CD14-positive monocyte (primary cell): Measurements from ENCODE around the gene HCN4. TPM values are rescaled to one million over a fixed set of nuclear protein-coding genes. Genes with fewer than 3 reads are reported as not detected.
A peak's percentile ranks its signal among the peaks of the same experiment; 100 is the strongest.

Experiments
- DNase-seq, 3 donors: peaks; one replicate each; pipeline ENCODE4 v3.0.0-alpha.2; 2011 to 2022
- H2AFZ ChIP-seq: 2 replicates; pipeline ENCODE4 v1.6.0; 2012; ENCODE audit warnings: mild to moderate bottlenecking, low read depth, low read length, inconsistent platforms; ENCODE audit not compliant: insufficient read depth, poor library complexity, severe bottlenecking
- H3K27ac ChIP-seq, 2 donors: 1 replicate in 1 of 2; 2 replicates in 1 of 2; pipeline ENCODE4 v1.5.1; 2012 to 2013; ENCODE audit warnings: low read length in 2 of 2, control low read depth in 1 of 2, inconsistent platforms in 1 of 2, low read depth in 1 of 2, mild to moderate bottlenecking in 1 of 2
- H3K27me3 ChIP-seq, 2 donors: one replicate each; pipeline versions ENCODE4 v1.6.0 to v1.6.1; 2011 to 2013; ENCODE audit warnings: low read length in 2 of 2; ENCODE audit not compliant: control insufficient read depth in 2 of 2, insufficient read depth in 2 of 2
- H3K36me3 ChIP-seq, 2 donors: replicated peaks in 1 of 2; 1 replicate in 1 of 2; 2 replicates in 1 of 2; pipeline versions ENCODE4 v1.5.1 to v1.6.1; 2012 to 2013; ENCODE audit warnings: low read length in 2 of 2, control low read depth in 1 of 2, inconsistent platforms in 1 of 2, mild to moderate bottlenecking in 1 of 2; ENCODE audit not compliant: insufficient read depth in 2 of 2, control insufficient read depth in 1 of 2
- H3K4me1 ChIP-seq, 2 donors: 1 replicate in 1 of 2; 2 replicates in 1 of 2; pipeline versions ENCODE4 v1.5.1 to v1.6.1; 2012 to 2013; ENCODE audit warnings: low read length in 2 of 2, control low read depth in 1 of 2, inconsistent platforms in 1 of 2, mild to moderate bottlenecking in 1 of 2, moderate library complexity in 1 of 2; ENCODE audit not compliant: insufficient read depth in 2 of 2, control insufficient read depth in 1 of 2
- H3K4me2 ChIP-seq: replicated peaks from 2 replicates; pipeline ENCODE3; 2012; ENCODE audit warnings: low read length, moderate library complexity, mild to moderate bottlenecking; ENCODE audit not compliant: poor library complexity, severe bottlenecking; ENCODE audit errors: extremely low read depth
- H3K4me3 ChIP-seq, 3 experiments: fragments of 200-600 bp in 1 of 3; sonication (generic) in 1 of 3; replicated peaks in 1 of 3; 1 replicate in 2 of 3; 2 replicates in 1 of 3; pipeline ENCODE4 v1.5.1; 2011 to 2013; ENCODE audit warnings: low read length in 3 of 3, mild to moderate bottlenecking in 3 of 3, control low read depth in 2 of 3, low read depth in 2 of 3, inconsistent platforms in 1 of 3, moderate library complexity in 1 of 3
- H3K79me2 ChIP-seq: 2 replicates; pipeline ENCODE4 v1.6.0; 2012; ENCODE audit warnings: mild to moderate bottlenecking, control low read depth, inconsistent platforms, low read length, moderate library complexity; ENCODE audit not compliant: insufficient read depth
- H3K9ac ChIP-seq: 2 replicates; pipeline ENCODE4 v1.6.0; 2017; ENCODE audit warnings: low read length, mild to moderate bottlenecking; ENCODE audit not compliant: insufficient read depth, poor library complexity, severe bottlenecking
- H3K9me3 ChIP-seq, 2 donors: replicated peaks in 1 of 2; 1 replicate in 1 of 2; 2 replicates in 1 of 2; pipeline versions ENCODE4 v1.5.1 to v1.6.1; 2012 to 2013; ENCODE audit warnings: low read length in 2 of 2, control low read depth in 1 of 2; ENCODE audit not compliant: control insufficient read depth in 1 of 2, insufficient read depth in 1 of 2
- H4K20me1 ChIP-seq: 2 replicates; pipeline ENCODE4 v1.6.0; 2012; ENCODE audit warnings: mild to moderate bottlenecking, low read length, control low read depth, moderate library complexity; ENCODE audit not compliant: insufficient read depth
- H3K27ac Mint-ChIP-seq, 7 donors: one replicate each; pipeline ENCODE4 v1.8.0; 2020; ENCODE audit warnings: mild to moderate bottlenecking in 7 of 7, mixed read lengths in 7 of 7, moderate library complexity in 6 of 7, inconsistent platforms in 2 of 7
- H3K27me3 Mint-ChIP-seq, 3 donors: one replicate each; pipeline ENCODE4 v1.8.0; 2021 to 2022; ENCODE audit warnings: low read depth in 3 of 3, mild to moderate bottlenecking in 3 of 3, mixed read lengths in 3 of 3, moderate library complexity in 3 of 3, inconsistent platforms in 1 of 3
- H3K36me3 Mint-ChIP-seq, 2 donors: one replicate each; pipeline ENCODE4 v1.8.0; 2020; ENCODE audit warnings: mixed read lengths in 2 of 2, inconsistent platforms in 1 of 2, mild to moderate bottlenecking in 1 of 2
- H3K4me1 Mint-ChIP-seq: one replicate; pipeline ENCODE4 v1.8.0; 2020; ENCODE audit warnings: mild to moderate bottlenecking, mixed read lengths
- H3K4me3 Mint-ChIP-seq, 2 donors: one replicate each; pipeline ENCODE4 v1.8.0; 2020; ENCODE audit warnings: mild to moderate bottlenecking in 2 of 2, mixed read lengths in 2 of 2, moderate library complexity in 1 of 2
- H3K9me3 Mint-ChIP-seq, 7 donors: one replicate each; pipeline ENCODE4 v1.8.0; 2020 to 2022; ENCODE audit warnings: mixed read lengths in 7 of 7, mild to moderate bottlenecking in 6 of 7, moderate library complexity in 6 of 7, inconsistent platforms in 2 of 7
- CTCF ChIP-seq: fragments of 200-600 bp; IDR thresholded peaks from one replicate; pipeline ENCODE4 v1.8.0; 2022; ENCODE audit warnings: antibody characterized with exemption, mild to moderate bottlenecking
- WGBS: methylation state at CpG from one replicate; pipeline ENCODE4 v1.1.5; 2013; ENCODE audit warnings: missing lambda C conversion rate; ENCODE audit not compliant: insufficient coverage; 5-methylcytosine and 5-hydroxymethylcytosine counted together
- intact Hi-C, 2 donors: fragments of 100-400 bp; cut with micrococcal nuclease; formaldehyde crosslinking; loops; one replicate each; pipeline versions ENCODE4 v1.15.0 to v1.15.1; 2023
- polyA plus RNA-seq, 3 donors: library from polyadenylated mRNA; depleted of rRNA in 1 of 3; unstranded in 2 of 3; stranded (reverse) in 1 of 3; fragments of 300-500 nt in 2 of 3; fragments of >200 nt in 1 of 3; fragmentation: Illumina TruSeq in 2 of 3; gene quantifications; 1 replicate in 2 of 3; 2 replicates in 1 of 3; pipeline ENCODE4 v1.2.3, GENCODE V29; 2012 to 2021

HCN4 gene
- polyA plus RNA-seq, 3 donors, result not detected

DNA sequence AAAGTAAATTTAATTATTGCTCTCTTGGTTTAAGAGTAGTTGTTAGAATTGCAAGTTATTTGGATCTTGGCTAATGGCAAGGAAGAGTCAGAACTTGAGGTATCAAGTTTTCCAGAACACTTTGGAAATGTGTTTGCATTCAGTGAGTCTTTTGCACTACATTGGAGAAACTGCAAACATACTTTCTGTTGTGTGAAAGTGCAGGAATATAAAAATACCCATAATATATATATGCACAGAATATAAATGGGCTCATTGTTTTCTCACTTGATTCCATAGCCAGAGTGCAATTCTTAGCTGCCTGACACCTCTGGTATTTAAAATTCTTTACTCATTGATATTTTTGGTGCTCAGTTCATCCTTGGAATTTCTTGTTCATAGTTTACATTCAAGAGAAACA lies 92.9 kb downstream of the HCN4 start:
- no peaks in the 10 kb centered on the region for H4K20me1 ChIP-seq
- no peaks in the 10 kb centered on the region for H3K4me1 ChIP-seq
- Mint-ChIP-seq H3K4me1 (peaks cover 4% of the 10 kb centered on the region), H3K27ac (no peak overlapping the region), H3K36me3 (no peaks in the 10 kb centered on the region), H3K9me3 (peaks cover 0 to 1% (median 0%) of the 10 kb centered on the region in 7 donors), H3K27me3 (peaks cover 14 to 27% (median 25%) of the 10 kb centered on the region in 3 donors), H3K4me3 (no peak overlapping the region)
- TF ChIP-seq CTCF, result no peak
- no peak for DNase-seq
- peaks cover 3 to 7% of the 10 kb centered on the region in 2 donors for H3K27me3 ChIP-seq
- no peak overlapping the region for H2AFZ ChIP-seq
- H3K79me2 ChIP-seq, result no peaks in the 10 kb centered on the region
- no peak overlapping the region for H3K4me3 ChIP-seq
- no peaks in the 10 kb centered on the region for H3K9me3 ChIP-seq
- H3K27ac ChIP-seq, result no peak overlapping the region
- H3K4me2 ChIP-seq, result no peak overlapping the region
- intact Hi-C loops, result no loop called here
- H3K9ac ChIP-seq, result no peak overlapping the region
- H3K36me3 ChIP-seq, result no peaks in the 10 kb centered on the region

- Histone ChIP-seq H3K4me3 (no peak overlapping the region), H3K27me3 (peaks cover 3 to 7% of the 10 kb centered on the region in 2 donors), H3K4me1 (no peaks in the 10 kb centered on the region), H3K79me2 (no peaks in the 10 kb centered on the region), H3K9ac (no peak overlapping the region), H3K4me2 (no peak overlapping the region), H3K27ac (no peak overlapping the region), H2AFZ (peak overlapping the region; percentile 6), H3K36me3 (no peaks in the 10 kb centered on the region), H4K20me1 (no peaks in the 10 kb centered on the region), H3K9me3 (no peaks in the 10 kb centered on the region)
- DNase-seq, result peak; percentile 27 to 44 (median 42)
- intact Hi-C loops, result loop anchor here in 1 of 2 donors (5.0 kb wide), 1 partner anchor 551 kb away; no protein-coding TSS in a partner anchor
- Mint-ChIP-seq H3K9me3 (peaks cover 0 to 1% (median 0%) of the 10 kb centered on the region in 7 donors), H3K4me3 (peak overlapping the region in 1 of 2 donors; percentile 70), H3K27ac (no peak overlapping the region), H3K36me3 (no peaks in the 10 kb centered on the region), H3K27me3 (peaks cover 14 to 18% (median 15%) of the 10 kb centered on the region in 3 donors), H3K4me1 (peaks cover 2% of the 10 kb centered on the region)
- peak; percentile 84 for TF ChIP-seq CTCF
- WGBS, result 30% methylated on average over 2 of the region's 5 CpGs
Measured at GRCh38 chr15:73273181-73274002, 95.4 kb downstream of the HCN4 start.
